Calu3 (cell line): Measurements from ENCODE around the gene ACR. TPM values are rescaled to one million over a fixed set of nuclear protein-coding genes. Genes with fewer than 3 reads are reported as not detected.

Experiments used
- Bru-seq: library from RNA; stranded (reverse); fragments of 400-500 nt; gene quantifications from one replicate; lab custom pipeline; 2021; lab: Mats Ljungman, UMichigan
- BruChase-seq, 2 experiments: library from RNA; stranded (reverse); fragments of 400-500 nt; gene quantifications; one replicate each; lab custom pipeline; 2021; lab: Mats Ljungman, UMichigan
- BruUV-seq: library from RNA; stranded (reverse); fragments of 400-500 nt; replicated peaks from 2 replicates; lab custom pipeline; 2021; lab: Mats Ljungman, UMichigan
- CTCF ChIA-PET: fragments of 300-600 bp; sonication (Branson Sonifier 250); formaldehyde crosslinking; loops from one replicate; lab custom pipeline; 2022; ENCODE audit warnings: antibody characterized with exemption; lab: Charles Lee
- DNase-seq: peaks from one replicate; pipeline ENCODE4 v3.0.0; 2022
- H3K27ac Mint-ChIP-seq: one replicate; pipeline ENCODE4 v1.8.0; 2022; ENCODE audit warnings: mixed read lengths; ENCODE audit not compliant: unreplicated experiment
- H3K27me3 Mint-ChIP-seq: one replicate; pipeline ENCODE4 v1.8.0; 2022; ENCODE audit warnings: mixed read lengths; ENCODE audit not compliant: unreplicated experiment
- H3K36me3 Mint-ChIP-seq: one replicate; pipeline ENCODE4 v1.8.0; 2022; ENCODE audit warnings: mild to moderate bottlenecking, moderate library complexity, mixed read lengths; ENCODE audit not compliant: insufficient read depth, unreplicated experiment
- H3K4me1 Mint-ChIP-seq: one replicate; pipeline ENCODE4 v1.8.0; 2022; ENCODE audit warnings: mild to moderate bottlenecking, low read depth, mixed read lengths; ENCODE audit not compliant: unreplicated experiment
- H3K4me3 Mint-ChIP-seq: one replicate; pipeline ENCODE4 v1.8.0; 2022; ENCODE audit warnings: mild to moderate bottlenecking, low read depth, moderate library complexity, mixed read lengths; ENCODE audit not compliant: unreplicated experiment
- H3K9me3 Mint-ChIP-seq: one replicate; pipeline ENCODE4 v1.8.0; 2022; ENCODE audit warnings: low read depth, mixed read lengths; ENCODE audit not compliant: unreplicated experiment
- CTCF ChIP-seq: fragments of 200-600 bp; IDR thresholded peaks from one replicate; pipeline ENCODE4 v1.8.0; 2022; ENCODE audit warnings: antibody characterized with exemption; ENCODE audit not compliant: unreplicated experiment
- intact Hi-C: fragments of 100-400 bp; cut with micrococcal nuclease; formaldehyde crosslinking; loops from one replicate; pipeline ENCODE4 v1.10.0; 2022; ENCODE audit not compliant: unreplicated experiment
- long read RNA-seq: library from polyadenylated mRNA; stranded (forward); transcript quantifications from one replicate; pipeline ENCODE4 v2.0.0, GENCODE V29; 2022
- total RNA-seq: library from RNA; stranded (reverse); gene quantifications from 2 replicates; pipeline ENCODE4 v1.2.3, GENCODE V29; 2022

The ACR gene
- total RNA-seq: not detected in 2 replicates
- percentile 9 among the genes with signal in this experiment for Bru-seq, nascent RNA
- BruChase-seq, experiment 1, labeled RNA remaining after a 6-hour chase: percentile 9 among the genes with signal in this experiment
- not detected for BruChase-seq, experiment 2, labeled RNA remaining after a 2-hour chase
- long read RNA-seq: 0 reads

GRCh38 chr22:50737728-50738648, at the start of gene ACR:
Gene ACR (plus strand): TSS chr22:50738204. CDS start chr22:50738236, 32 bp downstream.
- Mint-ChIP-seq H3K27ac (no peak within 1 kb of the TSS), H3K4me1 (peaks cover 2% of the 10 kb centered on the region), H3K27me3 (peaks cover 83% of the 10 kb centered on the region), H3K9me3 (no peaks in the 10 kb centered on the region), H3K4me3 (no peak within 1 kb of the TSS), H3K36me3 (no peaks in the 10 kb centered on the region)
- no peak for TF ChIP-seq CTCF
- DNase-seq: no peak
- CTCF ChIA-PET: no interaction called here
- BruUV-seq: no TSS peak
- intact Hi-C loops: no loop called here

- intact Hi-C loops: no loop called here
- Mint-ChIP-seq H3K4me1 (no peaks in the 10 kb centered on the region), H3K4me3 (no peak overlapping the region), H3K27ac (no peak overlapping the region), H3K9me3 (no peaks in the 10 kb centered on the region), H3K36me3 (no peaks in the 10 kb centered on the region), H3K27me3 (peaks cover 56% of the 10 kb centered on the region)
- CTCF ChIA-PET: no interaction called here
- TF ChIP-seq CTCF: no peak
- BruUV-seq: no TSS peak
- DNase-seq: no peak
Observed at GRCh38 chr22:50688448-50688847, 49.6 kb upstream of the ACR start.

- peak; percentile 47 for DNase-seq
- no peaks in the 10 kb centered on the region for H3K4me1 Mint-ChIP-seq
- no peaks in the 10 kb centered on the region for H3K36me3 Mint-ChIP-seq
- no TSS peak for BruUV-seq
- no peak overlapping the region for H3K4me3 Mint-ChIP-seq
- peaks cover 65% of the 10 kb centered on the region for H3K27me3 Mint-ChIP-seq
- no peak overlapping the region for H3K27ac Mint-ChIP-seq
- intact Hi-C loops: loop anchor here (5.0 kb wide), 1 partner anchor 69 kb away; no protein-coding TSS in a partner anchor
- TF ChIP-seq CTCF: peak; percentile 44
- H3K9me3 Mint-ChIP-seq: no peaks in the 10 kb centered on the region
- CTCF ChIA-PET: no interaction called here
Observed at GRCh38 chr22:50691521-50691920, 46.5 kb upstream of the ACR start.

- Mint-ChIP-seq H3K36me3 (no peaks in the 10 kb centered on the region), H3K4me1 (no peaks in the 10 kb centered on the region), H3K9me3 (no peaks in the 10 kb centered on the region), H3K4me3 (no peak overlapping the region), H3K27me3 (peaks cover 62% of the 10 kb centered on the region), H3K27ac (no peak overlapping the region)
- CTCF ChIA-PET: no interaction called here
- intact Hi-C loops: loop anchor here (5.0 kb wide), 1 partner anchor 71 kb away; no protein-coding TSS in a partner anchor
- no TSS peak for BruUV-seq
- no peak for DNase-seq
- TF ChIP-seq CTCF: no peak
Observed at GRCh38 chr22:50693462-50693861, 44.5 kb upstream of the ACR start.
